Uterus (tissue), 4 donors: ENCODE results near the gene ERC2. TPM values are rescaled to one million over a fixed set of nuclear protein-coding genes. Genes with fewer than 3 reads are reported as not detected.

Experiments
- DNase-seq, 2 donors: peaks; one replicate each; pipeline ENCODE4 v3.0.0-alpha.2; 2019 to 2020
- H3K27ac ChIP-seq, 2 donors: fragments of 200-600 bp; sonication (generic); 1 replicate in 1 of 2; 2 replicates in 1 of 2; pipeline ENCODE4 v1.5.1; 2016 to 2018
- H3K27me3 ChIP-seq, 2 donors: fragments of 200-600 bp; sonication (generic); one replicate each; pipeline ENCODE4 v1.5.1; 2018 to 2019; ENCODE audit warnings: control low read depth in 1 of 2
- H3K36me3 ChIP-seq, 2 donors: fragments of 200-600 bp; sonication (generic); one replicate each; pipeline ENCODE4 v1.5.1; 2019; ENCODE audit warnings: control low read depth in 1 of 2
- H3K4me1 ChIP-seq, 2 donors: fragments of 200-600 bp; sonication (generic); one replicate each; pipeline ENCODE4 v1.5.1; 2018 to 2019; ENCODE audit warnings: control low read depth in 1 of 2
- H3K4me3 ChIP-seq, 2 donors: fragments of 200-600 bp; sonication (generic); 1 replicate in 1 of 2; 2 replicates in 1 of 2; pipeline ENCODE4 v1.5.1; 2018 to 2019; ENCODE audit warnings: mild to moderate bottlenecking in 1 of 2
- H3K9me3 ChIP-seq, 2 donors: fragments of 200-600 bp; sonication (generic); one replicate each; pipeline ENCODE4 v1.5.1; 2019; ENCODE audit warnings: control low read depth in 1 of 2
- CTCF ChIP-seq, 4 experiments: fragments of 200-600 bp in 2 of 4; fragments of 450-650 bp in 2 of 4; sonication (generic) in 2 of 4; IDR thresholded peaks; one replicate each; pipeline ENCODE4 v1.5.1; 2016 to 2019; ENCODE audit warnings: antibody characterized with exemption in 4 of 4, mild to moderate bottlenecking in 2 of 4, moderate library complexity in 1 of 4
- POLR2A ChIP-seq, 2 donors: fragments of 450-650 bp; IDR thresholded peaks; one replicate each; pipeline ENCODE4 v1.6.1; 2016; ENCODE audit warnings: antibody characterized with exemption in 2 of 2, mild to moderate bottlenecking in 1 of 2, moderate library complexity in 1 of 2
- intact Hi-C: fragments of 100-400 bp; cut with DNase I; formaldehyde crosslinking; loops from one replicate; pipeline ENCODE4 v1.15.1; 2023; ENCODE audit warnings: low total_unique reads
- total RNA-seq, 4 donors: library from RNA; depleted of rRNA in 3 of 4; stranded (reverse); fragments of >200 nt in 3 of 4; gene quantifications; one replicate each; pipeline versions ENCODE4 v1.1.0 to v1.2.4, GENCODE V29; 2014 to 2023
- donor health status: DM: yes; HTN: yes; CAD: no.

Gene ERC2
- total RNA-seq, 4 donors from 2014 or later, result 1.7 to 5.5 TPM; not detected in 2

GRCh38 chr3:55988905-55989304 lies 479.4 kb downstream of the ERC2 start:
- Histone ChIP-seq H3K36me3 (no peaks in the 10 kb centered on the region), H3K27me3 (no peaks in the 10 kb centered on the region), H3K9me3 (no peaks in the 10 kb centered on the region), H3K27ac (no peak overlapping the region), H3K4me1 (no peaks in the 10 kb centered on the region), H3K4me3 (no peak overlapping the region)
- intact Hi-C loops, result no loop called here
- DNase-seq, result no peak
- TF ChIP-seq POLR2A (IDR thresholded peaks at IDR 0.05) (no peak), CTCF (IDR thresholded peaks at IDR 0.05) (no peak)

- H3K36me3 ChIP-seq, result no peaks in the 10 kb centered on the region
- no peak overlapping the region for H3K4me3 ChIP-seq
- DNase-seq, result no peak
- H3K27me3 ChIP-seq, result no peaks in the 10 kb centered on the region
- no peak for TF ChIP-seq CTCF (IDR thresholded peaks at IDR 0.05)
- TF ChIP-seq POLR2A (IDR thresholded peaks at IDR 0.05), result no peak
- no peaks in the 10 kb centered on the region for H3K9me3 ChIP-seq
- H3K27ac ChIP-seq, result no peak overlapping the region
- intact Hi-C loops, result no loop called here
- no peaks in the 10 kb centered on the region for H3K4me1 ChIP-seq
Observed at GRCh38 chr3:55984626-55985025, 483.6 kb downstream of the ERC2 start.

- H3K27ac ChIP-seq, result no peak overlapping the region
- H3K9me3 ChIP-seq, result no peaks in the 10 kb centered on the region
- H3K27me3 ChIP-seq, result no peaks in the 10 kb centered on the region
- H3K4me1 ChIP-seq, result no peaks in the 10 kb centered on the region
- intact Hi-C loops, result no loop called here
- H3K4me3 ChIP-seq, result no peak overlapping the region
- TF ChIP-seq CTCF (IDR thresholded peaks at IDR 0.05) (no peak), POLR2A (IDR thresholded peaks at IDR 0.05) (no peak)
- no peaks in the 10 kb centered on the region for H3K36me3 ChIP-seq
- DNase-seq, result no peak
Observed at GRCh38 chr3:55978953-55979352, 489.3 kb downstream of the ERC2 start.

GRCh38 chr3:55974421-55975165 lies 493.7 kb downstream of the ERC2 start:
- TF ChIP-seq POLR2A (IDR thresholded peaks at IDR 0.05), result no peak
- TF ChIP-seq CTCF (IDR thresholded peaks at IDR 0.05), result no peak
- intact Hi-C loops, result no loop called here

GRCh38 chr3:55969634-55970033 lies 498.6 kb downstream of the ERC2 start:
- Histone ChIP-seq H3K27me3 (no peaks in the 10 kb centered on the region), H3K9me3 (no peaks in the 10 kb centered on the region), H3K4me3 (no peak overlapping the region), H3K4me1 (no peaks in the 10 kb centered on the region), H3K27ac (no peak overlapping the region), H3K36me3 (no peaks in the 10 kb centered on the region)
- TF ChIP-seq CTCF (IDR thresholded peaks at IDR 0.05) (no peak), POLR2A (IDR thresholded peaks at IDR 0.05) (no peak)
- intact Hi-C loops, result no loop called here
- no peak for DNase-seq

More at GRCh38 chr3:55974421-55975165, 493.7 kb downstream of the ERC2 start:
- no peak for DNase-seq
- H3K9me3 ChIP-seq, result no peaks in the 10 kb centered on the region
- H3K36me3 ChIP-seq, result no peaks in the 10 kb centered on the region
- no peaks in the 10 kb centered on the region for H3K4me1 ChIP-seq
- no peak overlapping the region for H3K27ac ChIP-seq
- no peak overlapping the region for H3K4me3 ChIP-seq
- H3K27me3 ChIP-seq, result no peaks in the 10 kb centered on the region
